LNCaP clone FGC (cell line): ENCODE measurements around the gene IL1B.
"Not testable (repeated sequence)": the region's sequence is repeated elsewhere in the genome, so short reads cannot be mapped to it uniquely, and the experiment has no call there.

Experiments used
- DNase-seq: peaks from one replicate; pipeline ENCODE4 v3.0.0-alpha.2; 2011; ENCODE audit warnings: low read depth
- H3K4me3 ChIP-seq: 2 replicates; pipeline ENCODE4 v1.5.1; 2011; ENCODE audit warnings: mild to moderate bottlenecking, low read depth, low read length, control low read depth
- CTCF ChIP-seq: IDR thresholded peaks from 2 replicates; pipeline ENCODE4 v1.5.1; 2012; ENCODE audit warnings: mild to moderate bottlenecking; ENCODE audit not compliant: control insufficient read depth, insufficient read depth; ENCODE audit errors: extremely low read depth

IL1B gene

GRCh38 chr2:112839407-112840067, 3.0 kb upstream of the IL1B start:
- no peak overlapping the region for H3K4me3 ChIP-seq
- no peak for TF ChIP-seq CTCF
- no peak for DNase-seq

- H3K4me3 ChIP-seq = no peak overlapping the region
- no peak for DNase-seq
- TF ChIP-seq CTCF = no peak
Measured at GRCh38 chr2:112836163-112836560, 417 bp downstream of the IL1B start.

- no peak for DNase-seq
- no peak overlapping the region for H3K4me3 ChIP-seq
- no peak for TF ChIP-seq CTCF
Measured at GRCh38 chr2:112835536-112836162, 930 bp downstream of the IL1B start.

GRCh38 chr2:112835061-112835501, 1.5 kb downstream of the IL1B start:
- TF ChIP-seq CTCF = no peak

GRCh38 chr2:112834396-112835037, 2.1 kb downstream of the IL1B start:
- H3K4me3 ChIP-seq = no peak overlapping the region
- no peak for DNase-seq
- no peak for TF ChIP-seq CTCF

More at GRCh38 chr2:112835061-112835501, 1.5 kb downstream of the IL1B start:
- no peak overlapping the region for H3K4me3 ChIP-seq
- DNase-seq = no peak

- no peak for DNase-seq
- no peak for TF ChIP-seq CTCF
- H3K4me3 ChIP-seq = no peak overlapping the region
Measured at GRCh38 chr2:112833976-112834375, 2.6 kb downstream of the IL1B start.

GRCh38 chr2:112833639-112833931, 3.0 kb downstream of the IL1B start:
- DNase-seq, H3K4me3 ChIP-seq: not testable (repeated sequence)
